ENCODE results near the gene RRAGC.

Gene RRAGC

GRCh38 chr1:38790422-38791163 is 69.0 kb downstream of the RRAGC start:
- no peak overlapping the region for H3K27ac ChIP-seq
- TF ChIP-seq CTCF (IDR thresholded peaks at IDR 0.05): no peak

GRCh38 chr1:38789498-38790169 is 69.9 kb downstream of the RRAGC start:
- TF ChIP-seq ZFX (IDR thresholded peaks at IDR 0.05; ENCODE audit: borderline replicate concordance) (no peak), CTCF (IDR thresholded peaks at IDR 0.05) (no peak)
- no peak overlapping the region for H3K27ac ChIP-seq

- TF ChIP-seq ZFX (IDR thresholded peaks at IDR 0.05; ENCODE audit: borderline replicate concordance) (no peak), CTCF (IDR thresholded peaks at IDR 0.05) (no peak)
- no peak overlapping the region for H3K27ac ChIP-seq
These were observed 70.9 kb downstream of the RRAGC start for GRCh38 chr1:38788341-38789336.
